B cell (primary cell): ENCODE measurements around the gene ADAM30.

ENCODE experiments used
- EZH2 ChIP-seq: IDR thresholded peaks from 2 replicates; pipeline ENCODE4 v1.6.1; 2012; ENCODE audit warnings: borderline replicate concordance, low read depth, mild to moderate bottlenecking, moderate library complexity, low read length; ENCODE audit not compliant: insufficient read depth, poor library complexity, severe bottlenecking
- TF ChIP-seq, protein P1 (sequence below): fragments of 200-600 bp; IDR thresholded peaks from one replicate; pipeline ENCODE4 v1.8.0; 2022; ENCODE audit warnings: antibody characterized with exemption, mild to moderate bottlenecking

DNA sequence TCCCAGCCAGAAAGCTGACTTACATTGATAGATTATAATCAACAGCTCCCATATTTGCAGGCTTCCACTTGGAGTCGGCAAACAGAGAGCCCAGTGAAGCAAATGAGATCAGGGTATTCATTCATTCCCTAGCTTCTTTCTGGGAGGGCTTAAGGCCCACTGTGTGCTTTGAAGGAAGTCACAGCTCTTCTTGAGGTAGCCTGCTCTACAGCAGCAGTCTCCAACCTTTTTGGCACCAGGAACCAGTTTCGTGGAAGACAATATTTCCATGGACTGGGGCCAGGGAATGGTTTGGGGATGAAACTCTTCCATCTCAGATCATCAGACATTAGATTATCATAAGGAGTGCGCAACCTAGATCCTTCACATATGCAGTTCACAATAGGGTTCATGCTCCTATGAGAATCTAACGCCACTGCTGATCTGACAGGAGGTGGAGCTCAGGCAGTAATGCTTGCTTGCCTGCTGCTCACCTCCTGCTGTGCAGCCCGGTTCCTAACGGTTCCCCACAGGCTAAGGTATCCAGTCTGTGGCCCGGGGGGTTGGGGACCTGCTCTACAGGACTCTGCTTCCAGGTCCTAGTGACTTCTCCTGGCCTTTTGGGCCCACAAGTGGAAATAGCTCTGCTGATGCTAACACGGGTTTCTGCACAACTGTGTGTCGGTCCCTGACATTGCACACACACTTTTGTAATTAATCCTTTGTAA lies 13.7 kb upstream of the ADAM30 start:
- TF ChIP-seq, protein P1, sequence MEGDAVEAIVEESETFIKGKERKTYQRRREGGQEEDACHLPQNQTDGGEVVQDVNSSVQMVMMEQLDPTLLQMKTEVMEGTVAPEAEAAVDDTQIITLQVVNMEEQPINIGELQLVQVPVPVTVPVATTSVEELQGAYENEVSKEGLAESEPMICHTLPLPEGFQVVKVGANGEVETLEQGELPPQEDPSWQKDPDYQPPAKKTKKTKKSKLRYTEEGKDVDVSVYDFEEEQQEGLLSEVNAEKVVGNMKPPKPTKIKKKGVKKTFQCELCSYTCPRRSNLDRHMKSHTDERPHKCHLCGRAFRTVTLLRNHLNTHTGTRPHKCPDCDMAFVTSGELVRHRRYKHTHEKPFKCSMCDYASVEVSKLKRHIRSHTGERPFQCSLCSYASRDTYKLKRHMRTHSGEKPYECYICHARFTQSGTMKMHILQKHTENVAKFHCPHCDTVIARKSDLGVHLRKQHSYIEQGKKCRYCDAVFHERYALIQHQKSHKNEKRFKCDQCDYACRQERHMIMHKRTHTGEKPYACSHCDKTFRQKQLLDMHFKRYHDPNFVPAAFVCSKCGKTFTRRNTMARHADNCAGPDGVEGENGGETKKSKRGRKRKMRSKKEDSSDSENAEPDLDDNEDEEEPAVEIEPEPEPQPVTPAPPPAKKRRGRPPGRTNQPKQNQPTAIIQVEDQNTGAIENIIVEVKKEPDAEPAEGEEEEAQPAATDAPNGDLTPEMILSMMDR = no peak
- TF ChIP-seq EZH2 = no peak
